Small intestine (tissue), 16 donors: Measurements from ENCODE around the gene METTL5. TPM values are rescaled to one million over a fixed set of nuclear protein-coding genes. Genes with fewer than 3 reads are reported as not detected.
A peak's percentile ranks its signal among the peaks of the same experiment; 100 is the strongest.
"Not testable (repeated sequence)": the region's sequence is repeated elsewhere in the genome, so short reads cannot be mapped to it uniquely, and the experiment has no call there.

ENCODE experiments used
- DNase-seq, 2 donors: peaks; one replicate each; pipeline versions ENCODE4 v3.0.0 to v3.0.0-alpha.2; 2013
- FAIRE-seq: peaks from 2 replicates; lab custom pipeline; 2012; peaks lifted over from hg19 to GRCh38; lab: Jason Lieb, UNC
- H3K27ac ChIP-seq, 3 donors: one replicate each; pipeline ENCODE4 v1.5.1; 2013; ENCODE audit warnings: low read length in 2 of 3, mild to moderate bottlenecking in 2 of 3, control low read depth in 1 of 3, inconsistent platforms in 1 of 3, low read depth in 1 of 3, moderate library complexity in 1 of 3
- H3K27me3 ChIP-seq, 3 donors: one replicate each; pipeline ENCODE4 v1.6.1; 2013; ENCODE audit warnings: low read length in 3 of 3, inconsistent platforms in 1 of 3; ENCODE audit not compliant: control insufficient read depth in 3 of 3, insufficient read depth in 3 of 3
- H3K36me3 ChIP-seq, 3 donors: one replicate each; pipeline ENCODE4 v1.6.1; 2013; ENCODE audit warnings: low read length in 3 of 3, inconsistent platforms in 1 of 3, low read depth in 1 of 3, mild to moderate bottlenecking in 1 of 3, moderate library complexity in 1 of 3; ENCODE audit not compliant: control insufficient read depth in 3 of 3, insufficient read depth in 2 of 3
- H3K4me1 ChIP-seq, 3 donors: one replicate each; pipeline ENCODE4 v1.6.1; 2013; ENCODE audit warnings: low read length in 2 of 3, inconsistent platforms in 1 of 3, low read depth in 1 of 3, mild to moderate bottlenecking in 1 of 3, moderate library complexity in 1 of 3; ENCODE audit not compliant: control insufficient read depth in 3 of 3, insufficient read depth in 2 of 3
- H3K4me3 ChIP-seq, 3 donors: one replicate each; pipeline ENCODE4 v1.5.1; 2013; ENCODE audit warnings: low read length in 3 of 3, control low read depth in 1 of 3, inconsistent platforms in 1 of 3, low read depth in 1 of 3, mild to moderate bottlenecking in 1 of 3, moderate library complexity in 1 of 3
- H3K9me3 ChIP-seq, 2 donors: one replicate each; pipeline ENCODE4 v1.6.1; 2013; ENCODE audit warnings: low read depth in 1 of 2, low read length in 1 of 2; ENCODE audit not compliant: control insufficient read depth in 2 of 2, insufficient read depth in 1 of 2
- WGBS, 3 donors: extraction: QIAGEN DNeasy Blood & Tissue Kit; methylation state at CpG; one replicate each; pipeline ENCODE4 v1.1.7; 2013; 5-methylcytosine and 5-hydroxymethylcytosine counted together
- long read RNA-seq, 10 donors: transcript quantifications; one replicate each; lab custom pipeline, GENCODE V29; 2026
- polyA plus RNA-seq, 4 donors: library from polyadenylated mRNA; stranded (reverse) in 3 of 4; unstranded in 1 of 4; fragments of 200-250 nt in 3 of 4; fragments of 120-200 nt in 1 of 4; gene quantifications; one replicate each; pipeline versions ENCODE4 v1.2.1 to v1.2.3, GENCODE V29; 2013
- donor health status: healthy with polysubstance abuse.
- donor health status: control.
- donor health status: control.
- donor health status: Bipolar disorder and iron deficiency.
- donor health status: healthy.

The METTL5 gene
- 10 to 100 TPM; 44.3 to 75.8 (median 51.2) TPM for polyA plus RNA-seq
- long read RNA-seq, donor 1, result 0 reads
- long read RNA-seq, donor 2, transcript METTL5-206 (8 exons, 880 nt), result major isoform, 7 of 16 reads
- long read RNA-seq, donor 2, transcript METTL5-203 (8 exons, 800 nt), result minor isoform, 5 of 16 reads
- long read RNA-seq, donor 2, partial matches to known transcripts, result 0 of 16 reads
- long read RNA-seq, donor 2, other reads (novel, unspliced or antisense), result 0 of 16 reads
- long read RNA-seq, donor 3, transcript METTL5-206 (8 exons, 880 nt), result major isoform, 7 of 378 reads
- long read RNA-seq, donor 3, transcript METTL5-201 (7 exons, 1,010 nt), result minor isoform, 5 of 378 reads
- long read RNA-seq, donor 3, partial matches to known transcripts, result 292 of 378 reads
- long read RNA-seq, donor 3, other reads (novel, unspliced or antisense), result 70 of 378 reads
- long read RNA-seq, donor 4, result 0 reads
- long read RNA-seq, donor 5, partial matches to known transcripts, result 0 of 8 reads
- long read RNA-seq, donor 5, other reads (novel, unspliced or antisense), result 0 of 8 reads
- long read RNA-seq, donor 6, transcript METTL5-203 (8 exons, 800 nt), result major isoform, 7 of 18 reads
- long read RNA-seq, donor 6, transcript METTL5-206 (8 exons, 880 nt), result minor isoform, 6 of 18 reads
- long read RNA-seq, donor 6, partial matches to known transcripts, result 0 of 18 reads
- long read RNA-seq, donor 6, other reads (novel, unspliced or antisense), result 0 of 18 reads
- long read RNA-seq, donor 7, result 0 reads
- long read RNA-seq, donor 8, partial matches to known transcripts, result 0 of 2 reads
- long read RNA-seq, donor 8, other reads (novel, unspliced or antisense), result 0 of 2 reads
- long read RNA-seq, donor 9, partial matches to known transcripts, result 0 of 4 reads
- long read RNA-seq, donor 9, other reads (novel, unspliced or antisense), result 0 of 4 reads
- long read RNA-seq, donor 10, transcript METTL5-201 (7 exons, 1,010 nt), result major isoform, 12 of 29 reads
- long read RNA-seq, donor 10, transcript METTL5-203 (8 exons, 800 nt), result minor isoform, 7 of 29 reads
- long read RNA-seq, donor 10, transcript METTL5-206 (8 exons, 880 nt), result minor isoform, 10 of 29 reads
- long read RNA-seq, donor 10, partial matches to known transcripts, result 0 of 29 reads
- long read RNA-seq, donor 10, other reads (novel, unspliced or antisense), result 0 of 29 reads

GRCh38 chr2:169824373-169825333 is at the start of gene METTL5:
TSS of gene METTL5 (minus strand) at chr2:169824905. CDS start at chr2:169824597, 308 bp downstream.
- peak; percentile 77 to 92 for DNase-seq
- no peak for FAIRE-seq
- peaks cover 0 to 7% (median 0%) of the 10 kb centered on the region in 3 donors for H3K36me3 ChIP-seq
- peak within 1 kb of the TSS; percentile 77 to 82 (median 79) for H3K27ac ChIP-seq
- H3K4me1 ChIP-seq, result peaks cover 2 to 11% (median 3%) of the 10 kb centered on the region in 3 donors
- H3K27me3 ChIP-seq, result no peaks in the 10 kb centered on the region
- no peaks in the 10 kb centered on the region for H3K9me3 ChIP-seq
- H3K4me3 ChIP-seq, result peak within 1 kb of the TSS; percentile 74 to 94 (median 90)
- 1 to 2% (median 1%) methylated on average over 47 to 61 of the region's 61 CpGs for WGBS, 3 donors

- WGBS, 3 donors, result 93 to 100% (median 96%) methylated on average over 1 of the region's 1 CpG
- H3K27ac ChIP-seq, result no peak overlapping the region
- H3K27me3 ChIP-seq, result no peaks in the 10 kb centered on the region
- FAIRE-seq, result peak; percentile 10
- no peaks in the 10 kb centered on the region for H3K4me1 ChIP-seq
- no peak for DNase-seq
- H3K36me3 ChIP-seq, result peaks cover 0 to 6% (median 0%) of the 10 kb centered on the region in 3 donors
- H3K9me3 ChIP-seq, result no peaks in the 10 kb centered on the region
- H3K4me3 ChIP-seq, result no peak overlapping the region
Measured at GRCh38 chr2:169871994-169872393, 47.3 kb upstream of the METTL5 start.

GRCh38 chr2:169871369-169871768 is 46.7 kb upstream of the METTL5 start:
- not testable (repeated sequence) for H3K4me3 ChIP-seq, H3K36me3 ChIP-seq, DNase-seq, FAIRE-seq, H3K27me3 ChIP-seq, H3K4me1 ChIP-seq, H3K27ac ChIP-seq, H3K9me3 ChIP-seq
- 86 to 94% (median 90%) methylated on average over 9 of the region's 9 CpGs for WGBS, 3 donors

- Histone ChIP-seq H3K4me3 (no peak overlapping the region), H3K36me3 (no peaks in the 10 kb centered on the region), H3K27ac (no peak overlapping the region), H3K4me1 (no peaks in the 10 kb centered on the region), H3K27me3 (no peaks in the 10 kb centered on the region), H3K9me3 (no peaks in the 10 kb centered on the region)
- 85 to 95% (median 90%) methylated on average over 7 of the region's 7 CpGs for WGBS, 3 donors
- no peak for FAIRE-seq
- no peak for DNase-seq
Measured at GRCh38 chr2:169868951-169869350, 44.2 kb upstream of the METTL5 start.

- FAIRE-seq, result no peak
- H3K9me3 ChIP-seq, result no peaks in the 10 kb centered on the region
- no peaks in the 10 kb centered on the region for H3K36me3 ChIP-seq
- H3K27me3 ChIP-seq, result no peaks in the 10 kb centered on the region
- H3K27ac ChIP-seq, result no peak overlapping the region
- no peaks in the 10 kb centered on the region for H3K4me1 ChIP-seq
- WGBS, 3 donors, result 90 to 93% (median 92%) methylated on average over 3 of the region's 3 CpGs
- no peak for DNase-seq
- no peak overlapping the region for H3K4me3 ChIP-seq
Measured at GRCh38 chr2:169867579-169867978, 42.9 kb upstream of the METTL5 start.

GRCh38 chr2:169866230-169866629 is 41.5 kb upstream of the METTL5 start:
- WGBS, 3 donors, result 96 to 98% (median 97%) methylated on average over 6 of the region's 6 CpGs

GRCh38 chr2:169865492-169865891 is 40.8 kb upstream of the METTL5 start:
- Histone ChIP-seq H3K27me3 (no peaks in the 10 kb centered on the region), H3K36me3 (peaks cover 0 to 5% (median 5%) of the 10 kb centered on the region in 3 donors), H3K4me1 (no peaks in the 10 kb centered on the region), H3K4me3 (no peak overlapping the region), H3K27ac (no peak overlapping the region), H3K9me3 (no peaks in the 10 kb centered on the region)
- no peak for DNase-seq
- FAIRE-seq, result no peak
- WGBS, 3 donors, result 87 to 89% (median 88%) methylated on average over 2 of the region's 2 CpGs

More at GRCh38 chr2:169866230-169866629, 41.5 kb upstream of the METTL5 start:
- H3K4me1 ChIP-seq, FAIRE-seq, H3K36me3 ChIP-seq, H3K4me3 ChIP-seq, H3K9me3 ChIP-seq, H3K27ac ChIP-seq, DNase-seq, H3K27me3 ChIP-seq: not testable (repeated sequence)
